Measurements from ENCODE around the gene DCC. TPM values are rescaled to one million over a fixed set of nuclear protein-coding genes. Genes with fewer than 3 reads are reported as not detected.

The DCC gene, protein sequence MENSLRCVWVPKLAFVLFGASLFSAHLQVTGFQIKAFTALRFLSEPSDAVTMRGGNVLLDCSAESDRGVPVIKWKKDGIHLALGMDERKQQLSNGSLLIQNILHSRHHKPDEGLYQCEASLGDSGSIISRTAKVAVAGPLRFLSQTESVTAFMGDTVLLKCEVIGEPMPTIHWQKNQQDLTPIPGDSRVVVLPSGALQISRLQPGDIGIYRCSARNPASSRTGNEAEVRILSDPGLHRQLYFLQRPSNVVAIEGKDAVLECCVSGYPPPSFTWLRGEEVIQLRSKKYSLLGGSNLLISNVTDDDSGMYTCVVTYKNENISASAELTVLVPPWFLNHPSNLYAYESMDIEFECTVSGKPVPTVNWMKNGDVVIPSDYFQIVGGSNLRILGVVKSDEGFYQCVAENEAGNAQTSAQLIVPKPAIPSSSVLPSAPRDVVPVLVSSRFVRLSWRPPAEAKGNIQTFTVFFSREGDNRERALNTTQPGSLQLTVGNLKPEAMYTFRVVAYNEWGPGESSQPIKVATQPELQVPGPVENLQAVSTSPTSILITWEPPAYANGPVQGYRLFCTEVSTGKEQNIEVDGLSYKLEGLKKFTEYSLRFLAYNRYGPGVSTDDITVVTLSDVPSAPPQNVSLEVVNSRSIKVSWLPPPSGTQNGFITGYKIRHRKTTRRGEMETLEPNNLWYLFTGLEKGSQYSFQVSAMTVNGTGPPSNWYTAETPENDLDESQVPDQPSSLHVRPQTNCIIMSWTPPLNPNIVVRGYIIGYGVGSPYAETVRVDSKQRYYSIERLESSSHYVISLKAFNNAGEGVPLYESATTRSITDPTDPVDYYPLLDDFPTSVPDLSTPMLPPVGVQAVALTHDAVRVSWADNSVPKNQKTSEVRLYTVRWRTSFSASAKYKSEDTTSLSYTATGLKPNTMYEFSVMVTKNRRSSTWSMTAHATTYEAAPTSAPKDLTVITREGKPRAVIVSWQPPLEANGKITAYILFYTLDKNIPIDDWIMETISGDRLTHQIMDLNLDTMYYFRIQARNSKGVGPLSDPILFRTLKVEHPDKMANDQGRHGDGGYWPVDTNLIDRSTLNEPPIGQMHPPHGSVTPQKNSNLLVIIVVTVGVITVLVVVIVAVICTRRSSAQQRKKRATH (N-terminal part only)
- not detected in 2 replicates for total RNA-seq

GRCh38 chr18:52339891-52340371, at the start of gene DCC:
Gene DCC (plus strand): TSS chr18:52340197. CDS start chr18:52340788, 591 bp downstream.

Small RNAs within 50 kb of the gene (small RNA-seq; reads per million reads assigned to genes)
- gene AC011155.1 (not detected), gene MIR4528 (not detected)

All from thoracic aorta endothelial cell (primary cell).